GM19397 (cell line): Measurements from ENCODE around the gene PRR23B.

Experiments
- ATAC-seq: cut with Tn5 transposase; IDR thresholded peaks from one replicate; pipeline ENCODE4 v1.9.1; 2021; ENCODE audit warnings: mild to moderate bottlenecking, moderate library complexity; ENCODE audit not compliant: unreplicated experiment

The PRR23B gene

GRCh38 chr3:138975351-138975750 is 45.4 kb downstream of the PRR23B start:
- no peak for ATAC-seq

GRCh38 chr3:138974462-138974861 is 46.3 kb downstream of the PRR23B start:
- no peak for ATAC-seq

GRCh38 chr3:138972941-138973340 is 47.8 kb downstream of the PRR23B start:
- no peak for ATAC-seq

DNA sequence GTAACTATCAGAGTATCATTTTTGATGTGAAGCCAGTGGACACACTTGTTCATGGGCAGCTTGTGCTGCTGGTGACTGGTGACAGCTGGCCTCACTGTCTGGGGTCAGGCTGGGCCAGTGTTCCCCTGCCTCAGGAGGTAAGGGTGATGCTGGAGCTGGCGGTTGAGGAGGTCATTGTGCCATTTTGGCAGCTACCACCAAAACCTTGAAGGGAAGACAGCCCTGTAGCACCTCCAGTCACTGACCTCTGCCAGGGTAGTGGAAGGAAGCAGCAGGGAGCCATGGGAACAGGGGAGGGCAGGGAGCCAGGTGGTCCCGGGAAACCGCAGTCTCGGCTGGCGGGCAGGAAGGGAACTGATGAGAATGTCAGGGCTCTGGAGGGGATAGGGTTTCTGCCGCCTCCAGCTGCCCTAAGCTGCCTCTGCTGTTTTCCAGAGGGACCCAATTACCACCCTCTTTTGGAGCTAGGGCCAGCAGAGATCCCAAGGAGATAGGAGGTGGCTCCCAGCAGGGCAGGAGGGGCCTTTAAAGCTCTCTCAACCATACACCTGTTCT is 48.9 kb downstream of the PRR23B start:
- ATAC-seq: no peak
